ENCODE data around the gene MAGEB3.

MAGEB3 gene

GRCh38 chrX:30261012-30261411 lies 30.6 kb downstream of the MAGEB3 start:
- TF ChIP-seq TAF1 (IDR thresholded peaks at IDR 0.05; ENCODE audit: borderline replicate concordance, insufficient read depth, low read length): no peak

GRCh38 chrX:30262763-30263162 lies 32.3 kb downstream of the MAGEB3 start:
- TF ChIP-seq POLR2AphosphoS5 (IDR thresholded peaks at IDR 0.05; ENCODE audit: low read depth, low read length): no peak
- TF ChIP-seq FOXP2 (optimal IDR thresholded peaks at IDR 0.05; ENCODE audit: borderline replicate concordance, extremely low read depth, extremely low read length, insufficient read depth): no peak
- no peak for TF ChIP-seq TAF1 (IDR thresholded peaks at IDR 0.05; ENCODE audit: borderline replicate concordance, insufficient read depth, low read length)
- TF ChIP-seq SIN3A (IDR thresholded peaks at IDR 0.05; ENCODE audit: borderline replicate concordance, insufficient read depth, low read length): no peak
- TF ChIP-seq REST (IDR thresholded peaks at IDR 0.05; ENCODE audit: insufficient read depth in 1 of 2, low read depth in 2 of 2, low read length in 2 of 2): no peak

GRCh38 chrX:30270639-30271038 lies 40.2 kb downstream of the MAGEB3 start:
- TF ChIP-seq FOXP2 (optimal IDR thresholded peaks at IDR 0.05; ENCODE audit: borderline replicate concordance, extremely low read depth, extremely low read length, insufficient read depth) (no peak), TAF1 (IDR thresholded peaks at IDR 0.05; ENCODE audit: borderline replicate concordance, insufficient read depth, low read length) (no peak), REST (IDR thresholded peaks at IDR 0.05; ENCODE audit: insufficient read depth in 1 of 2, low read depth in 2 of 2, low read length in 2 of 2) (no peak)

- TF ChIP-seq FOXP2 (optimal IDR thresholded peaks at IDR 0.05; ENCODE audit: borderline replicate concordance, extremely low read depth, extremely low read length, insufficient read depth) (no peak), POLR2AphosphoS5 (IDR thresholded peaks at IDR 0.05; ENCODE audit: low read depth, low read length) (no peak), SIN3A (IDR thresholded peaks at IDR 0.05; ENCODE audit: borderline replicate concordance, insufficient read depth, low read length) (no peak), TAF1 (IDR thresholded peaks at IDR 0.05; ENCODE audit: borderline replicate concordance, insufficient read depth, low read length) (no peak)
Observed at GRCh38 chrX:30275498-30275897, 45.0 kb downstream of the MAGEB3 start.

- TF ChIP-seq TAF1 (IDR thresholded peaks at IDR 0.05; ENCODE audit: borderline replicate concordance, insufficient read depth, low read length): no peak
- TF ChIP-seq SIN3A (IDR thresholded peaks at IDR 0.05; ENCODE audit: borderline replicate concordance, insufficient read depth, low read length): no peak
- TF ChIP-seq FOXP2 (optimal IDR thresholded peaks at IDR 0.05; ENCODE audit: borderline replicate concordance, extremely low read depth, extremely low read length, insufficient read depth): no peak
- no peak for TF ChIP-seq POLR2AphosphoS5 (IDR thresholded peaks at IDR 0.05; ENCODE audit: low read depth, low read length)
- no peak for TF ChIP-seq REST (IDR thresholded peaks at IDR 0.05; ENCODE audit: insufficient read depth in 1 of 2, low read depth in 2 of 2, low read length in 2 of 2)
Observed at GRCh38 chrX:30278365-30278764, 47.9 kb downstream of the MAGEB3 start.

GRCh38 chrX:30280428-30280827 lies 50.0 kb downstream of the MAGEB3 start:
- TF ChIP-seq SIN3A (IDR thresholded peaks at IDR 0.05; ENCODE audit: borderline replicate concordance, insufficient read depth, low read length) (no peak), FOXP2 (optimal IDR thresholded peaks at IDR 0.05; ENCODE audit: borderline replicate concordance, extremely low read depth, extremely low read length, insufficient read depth) (no peak), POLR2AphosphoS5 (IDR thresholded peaks at IDR 0.05; ENCODE audit: low read depth, low read length) (no peak), TAF1 (IDR thresholded peaks at IDR 0.05; ENCODE audit: borderline replicate concordance, insufficient read depth, low read length) (no peak), REST (IDR thresholded peaks at IDR 0.05; ENCODE audit: insufficient read depth in 1 of 2, low read depth in 2 of 2, low read length in 2 of 2) (no peak)
